BJ (cell line): Measurements from ENCODE around the gene ERN2. TPM values are rescaled to one million over a fixed set of nuclear protein-coding genes. Genes with fewer than 3 reads are reported as not detected.
"Not testable (repeated sequence)": the region's sequence is repeated elsewhere in the genome, so short reads cannot be mapped to it uniquely, and the experiment has no call there.

Experiments
- CTCF ChIA-PET: fragments of 350-600 bp; formaldehyde crosslinking; extraction: SDS; loops from one replicate; lab custom pipeline; 2021; ENCODE audit warnings: antibody characterized with exemption, inconsistent platforms; lab: Yijun Ruan, JAX
- POLR2A ChIA-PET: fragments of 300-600 bp; sonication (Branson Sonifier 250); formaldehyde crosslinking; extraction: SDS; loops from one replicate; lab custom pipeline; 2021; ENCODE audit warnings: antibody characterized with exemption; lab: Charles Lee
- DNase-seq: peaks from one replicate; pipeline ENCODE4 v3.0.0-alpha.2; 2011; ENCODE audit warnings: low read depth
- H3K27me3 ChIP-seq: 2 replicates; pipeline ENCODE4 v1.6.0; 2011; ENCODE audit warnings: low read length; ENCODE audit not compliant: control insufficient read depth, insufficient read depth
- H3K36me3 ChIP-seq: 2 replicates; pipeline ENCODE4 v1.5.1; 2011; ENCODE audit warnings: low read length; ENCODE audit not compliant: control insufficient read depth, insufficient read depth
- H3K4me3 ChIP-seq: 2 replicates; pipeline ENCODE4 v1.5.1; 2011; ENCODE audit warnings: low read depth, mild to moderate bottlenecking, control low read depth, low read length
- polyA plus RNA-seq: library from polyadenylated mRNA; depleted of rRNA; stranded (reverse); fragments of >200 nt; gene quantifications from 2 replicates; pipeline ENCODE4 v1.2.3, GENCODE V29; 2011
- TF ChIP-seq, protein P1 (sequence below): IDR thresholded peaks from 2 replicates; pipeline ENCODE4 v1.5.1; 2011; ENCODE audit warnings: low read depth, mild to moderate bottlenecking, control low read depth, inconsistent platforms, low read length, moderate library complexity; ENCODE audit not compliant: insufficient read depth

The ERN2 gene
- polyA plus RNA-seq, 1 experiment, result 0.23 TPM

DNA sequence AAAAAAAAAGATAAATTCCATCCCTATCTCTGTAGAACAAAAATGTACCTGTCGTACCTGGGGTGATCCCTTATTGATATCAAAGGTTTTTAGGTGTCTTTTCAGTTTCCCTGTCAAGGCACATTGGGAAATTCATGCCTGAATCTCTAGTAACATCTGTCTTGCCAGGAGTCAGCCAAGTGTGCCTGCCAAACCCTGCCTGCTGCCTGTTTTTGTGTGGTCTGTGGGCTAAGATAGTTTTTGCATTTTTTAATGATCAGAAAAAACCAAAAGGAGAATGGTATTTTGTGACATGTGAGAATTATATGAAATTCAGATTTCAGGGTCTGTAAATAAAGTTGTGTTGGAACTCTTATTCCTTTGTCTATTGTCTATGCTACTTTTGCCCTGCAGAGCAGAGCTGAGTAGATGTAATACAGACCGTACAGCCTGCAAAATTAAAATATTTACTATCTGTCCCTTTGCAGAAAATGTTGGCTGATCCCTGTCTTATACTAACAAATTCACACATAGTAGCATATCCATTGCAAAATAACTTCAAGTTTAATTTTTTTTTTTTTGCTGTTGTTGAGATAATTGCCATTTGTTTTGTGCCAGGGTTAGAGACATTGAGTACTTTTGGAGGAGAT, 28.8 kb upstream of the ERN2 start:
- CTCF ChIA-PET, result no interaction called here
- no peaks in the 10 kb centered on the region for H3K27me3 ChIP-seq
- no peaks in the 10 kb centered on the region for H3K36me3 ChIP-seq
- no peak for DNase-seq
- no peak overlapping the region for H3K4me3 ChIP-seq
- POLR2A ChIA-PET, result no interaction called here
- TF ChIP-seq, protein P1, sequence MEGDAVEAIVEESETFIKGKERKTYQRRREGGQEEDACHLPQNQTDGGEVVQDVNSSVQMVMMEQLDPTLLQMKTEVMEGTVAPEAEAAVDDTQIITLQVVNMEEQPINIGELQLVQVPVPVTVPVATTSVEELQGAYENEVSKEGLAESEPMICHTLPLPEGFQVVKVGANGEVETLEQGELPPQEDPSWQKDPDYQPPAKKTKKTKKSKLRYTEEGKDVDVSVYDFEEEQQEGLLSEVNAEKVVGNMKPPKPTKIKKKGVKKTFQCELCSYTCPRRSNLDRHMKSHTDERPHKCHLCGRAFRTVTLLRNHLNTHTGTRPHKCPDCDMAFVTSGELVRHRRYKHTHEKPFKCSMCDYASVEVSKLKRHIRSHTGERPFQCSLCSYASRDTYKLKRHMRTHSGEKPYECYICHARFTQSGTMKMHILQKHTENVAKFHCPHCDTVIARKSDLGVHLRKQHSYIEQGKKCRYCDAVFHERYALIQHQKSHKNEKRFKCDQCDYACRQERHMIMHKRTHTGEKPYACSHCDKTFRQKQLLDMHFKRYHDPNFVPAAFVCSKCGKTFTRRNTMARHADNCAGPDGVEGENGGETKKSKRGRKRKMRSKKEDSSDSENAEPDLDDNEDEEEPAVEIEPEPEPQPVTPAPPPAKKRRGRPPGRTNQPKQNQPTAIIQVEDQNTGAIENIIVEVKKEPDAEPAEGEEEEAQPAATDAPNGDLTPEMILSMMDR, result no peak

DNA sequence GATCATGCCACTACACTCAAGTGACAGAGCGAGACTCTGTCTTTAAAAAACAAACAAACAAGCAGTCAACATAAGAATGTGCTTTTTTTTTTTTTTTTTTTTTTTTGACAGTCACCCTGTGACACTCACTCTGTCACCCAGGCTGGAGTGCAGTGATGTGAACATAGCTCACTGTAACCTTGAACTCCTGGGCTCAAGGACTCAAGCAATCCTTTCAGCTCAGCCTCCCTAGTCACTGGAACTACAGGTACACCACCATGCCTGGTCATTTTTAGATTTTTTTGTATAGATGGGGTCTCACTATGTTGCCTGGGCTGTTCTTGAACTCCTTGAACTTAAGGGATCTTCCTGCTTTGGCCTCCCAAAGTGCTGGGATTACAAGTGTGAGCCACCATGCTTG, 26.5 kb upstream of the ERN2 start:
- Histone ChIP-seq H3K36me3 (no peaks in the 10 kb centered on the region), H3K27me3 (no peaks in the 10 kb centered on the region), H3K4me3 (no peak overlapping the region)
- TF ChIP-seq, protein P1, result no peak
- no peak for DNase-seq
- CTCF ChIA-PET, result no interaction called here
- POLR2A ChIA-PET, result no interaction called here

DNA sequence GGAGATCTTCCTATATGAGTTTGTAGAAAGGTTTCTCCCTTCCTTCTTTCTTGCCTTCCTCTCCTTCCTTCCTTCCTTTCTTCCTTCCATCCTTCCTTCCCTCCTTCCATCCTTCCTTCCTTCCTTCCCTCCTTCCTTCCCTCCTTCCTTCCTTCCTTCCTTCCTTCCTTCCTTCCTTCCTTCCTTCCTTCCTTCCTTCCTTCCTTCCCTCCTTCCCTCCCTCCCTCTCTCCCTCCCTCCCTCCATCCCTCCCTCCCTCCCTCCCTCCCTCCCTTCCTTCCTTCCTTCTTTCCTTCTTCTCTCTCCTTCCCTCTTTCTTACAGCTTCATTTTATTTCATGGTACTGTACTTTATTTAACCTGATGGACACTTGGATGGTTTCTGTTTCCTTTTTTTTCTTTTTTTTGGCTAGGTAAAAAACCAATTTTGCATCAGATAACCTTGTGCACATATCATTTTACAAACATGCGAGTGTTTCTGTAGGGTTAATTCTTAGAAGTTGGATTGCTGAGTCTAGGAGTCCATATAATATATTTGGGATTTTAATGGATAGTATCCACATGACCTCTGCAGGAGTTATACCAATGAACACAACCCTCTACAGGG, 24.5 kb upstream of the ERN2 start:
- H3K27me3 ChIP-seq, H3K36me3 ChIP-seq, CTCF ChIA-PET, H3K4me3 ChIP-seq, DNase-seq, POLR2A ChIA-PET: not testable (repeated sequence)

DNA sequence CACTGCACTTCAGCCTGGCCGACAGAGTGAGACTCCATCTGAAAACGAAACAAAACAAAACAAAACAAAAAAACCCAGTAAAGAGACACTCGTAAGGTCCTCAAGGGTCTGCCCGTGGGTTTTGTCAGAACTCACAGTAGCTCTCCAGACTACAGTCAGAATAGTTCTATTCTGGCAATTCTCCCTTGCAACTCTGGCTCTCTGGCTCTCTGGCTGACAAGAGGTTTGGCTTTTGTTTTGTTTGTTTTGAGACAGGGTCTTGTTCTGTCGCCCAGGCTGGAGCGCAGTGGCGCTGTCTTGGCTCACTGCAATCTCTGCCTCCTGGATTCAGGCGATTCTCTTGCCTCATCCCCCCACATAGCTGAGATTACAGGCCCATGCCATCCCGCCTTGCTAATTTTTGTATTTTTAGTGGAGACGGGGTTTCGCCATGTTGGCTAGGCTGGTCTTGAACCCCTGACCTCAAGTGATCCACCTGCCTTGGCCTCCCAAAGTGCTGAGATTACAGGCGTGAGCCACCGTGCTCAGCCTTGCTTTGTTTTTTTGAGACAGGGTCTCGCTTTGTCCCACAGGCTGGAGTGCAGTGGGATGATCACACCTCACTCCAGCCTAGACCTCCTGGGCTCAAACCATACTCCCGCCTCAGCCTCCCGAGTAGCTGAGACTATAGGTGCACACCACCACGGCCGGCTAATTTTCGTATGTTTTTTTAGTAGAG, 21.3 kb upstream of the ERN2 start:
- DNase-seq, result no peak
- POLR2A ChIA-PET, result no interaction called here
- TF ChIP-seq, protein P1, result no peak
- no peak overlapping the region for H3K4me3 ChIP-seq
- no peaks in the 10 kb centered on the region for H3K27me3 ChIP-seq
- H3K36me3 ChIP-seq, result no peaks in the 10 kb centered on the region
- CTCF ChIA-PET, result interaction anchor here (0.6 to 1.3 kb wide), 2 partner anchors 54 to 276 kb away, joined by 3 read pairs; no protein-coding TSS in a partner anchor

DNA sequence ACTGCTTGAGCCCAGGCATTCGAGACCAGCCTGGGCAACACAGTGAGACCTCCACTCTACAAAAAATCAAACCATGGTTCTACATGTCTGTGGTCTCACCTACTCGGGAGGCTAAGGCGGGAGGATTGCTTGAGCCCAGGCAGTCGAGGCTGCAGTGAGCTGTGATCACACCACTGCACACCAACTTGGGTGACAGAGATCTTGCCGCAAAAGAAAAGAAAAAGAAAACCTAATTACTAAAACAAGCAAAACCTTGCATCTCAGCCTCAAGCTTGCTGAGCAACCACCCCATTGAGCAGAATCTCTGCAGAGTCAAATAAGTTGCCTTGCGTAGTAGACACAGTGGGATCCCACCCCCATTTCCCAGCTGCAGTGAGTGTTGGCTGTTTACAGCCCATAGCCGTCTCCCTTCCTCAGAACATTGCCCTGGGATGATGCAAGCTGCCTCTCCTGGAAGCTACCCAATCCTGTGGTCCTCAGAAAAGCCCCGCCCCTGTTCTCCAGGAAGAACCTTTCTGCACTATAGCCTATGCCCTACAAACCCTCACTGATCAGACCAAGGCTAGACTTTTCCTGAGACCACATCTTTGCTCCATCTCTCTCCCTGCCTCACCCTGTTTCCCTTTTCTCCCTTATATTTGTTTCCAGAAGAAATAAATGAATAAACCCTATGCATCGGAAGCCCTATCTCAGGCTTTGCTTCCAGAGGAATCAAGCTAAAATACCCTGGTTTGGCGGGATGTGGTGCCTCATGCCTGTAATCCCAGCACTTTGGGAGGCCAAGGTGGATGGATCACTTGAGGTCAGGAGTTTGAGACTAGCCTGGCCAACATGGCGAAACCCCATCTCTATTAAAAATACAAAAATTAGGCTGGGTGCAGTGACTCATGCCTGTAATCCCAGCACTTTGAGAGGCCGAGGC, 16.7 kb upstream of the ERN2 start:
- Histone ChIP-seq H3K4me3 (no peak overlapping the region), H3K27me3 (no peaks in the 10 kb centered on the region), H3K36me3 (no peaks in the 10 kb centered on the region)
- ChIA-PET CTCF (interaction anchor here (0.7 kb wide), 2 partner anchors 9 to 761 kb away, joined by 3 read pairs; no protein-coding TSS in a partner anchor), POLR2A (no interaction called here)
- DNase-seq, result no peak
- TF ChIP-seq, protein P1, result no peak
